ENCODE data around the gene RUSF1.
A peak's percentile ranks its signal among the peaks of the same experiment; 100 is the strongest.
"Not testable (repeated sequence)": the region's sequence is repeated elsewhere in the genome, so short reads cannot be mapped to it uniquely, and the experiment has no call there.

The RUSF1 gene

GRCh38 chr16:31460582-31461002, 47.6 kb downstream of the RUSF1 start:
- DNase-seq: peak; percentile 74
- in situ Hi-C loops (cut with HindIII; ENCODE audit: low pct_ligation_motif_present, low pct_unique_long_range_greater_than_20kb, low sequenced_read_pairs): loop anchor here (10.0 kb wide), 1 partner anchor 64 kb away; the partner anchor contains the start of gene AHSP

GRCh38 chr16:31459687-31460581, 48.3 kb downstream of the RUSF1 start:
- in situ Hi-C loops (cut with HindIII; ENCODE audit: low pct_ligation_motif_present, low pct_unique_long_range_greater_than_20kb, low sequenced_read_pairs): loop anchor here (10.0 kb wide), 1 partner anchor 65 kb away; the partner anchor contains the start of gene AHSP
- peak; percentile 100 for DNase-seq

GRCh38 chr16:31458844-31459686, 49.1 kb downstream of the RUSF1 start, which contains the start of gene ARMC5:
Gene ARMC5 (plus strand): TSS chr16:31459501. CDS start chr16:31459525, 24 bp downstream.
- in situ Hi-C loops (cut with HindIII; ENCODE audit: low pct_ligation_motif_present, low pct_unique_long_range_greater_than_20kb, low sequenced_read_pairs): no loop called here

GRCh38 chr16:31458073-31458843, 49.9 kb downstream of the RUSF1 start:
- DNase-seq: peak; percentile 54
- in situ Hi-C loops (cut with HindIII; ENCODE audit: low pct_ligation_motif_present, low pct_unique_long_range_greater_than_20kb, low sequenced_read_pairs): no loop called here

More at GRCh38 chr16:31458844-31459686, 49.1 kb downstream of the RUSF1 start, which contains the start of gene ARMC5:
- DNase-seq: peak; percentile 99

- no peak for DNase-seq
- in situ Hi-C loops (cut with HindIII; ENCODE audit: low pct_ligation_motif_present, low pct_unique_long_range_greater_than_20kb, low sequenced_read_pairs): no loop called here
Measured at GRCh38 chr16:31456988-31457360, 51.2 kb downstream of the RUSF1 start.

GRCh38 chr16:31455601-31456314, 52.4 kb downstream of the RUSF1 start:
- in situ Hi-C loops (cut with HindIII; ENCODE audit: low pct_ligation_motif_present, low pct_unique_long_range_greater_than_20kb, low sequenced_read_pairs): no loop called here
- peak; percentile 56 for DNase-seq

GRCh38 chr16:31453255-31454204, 54.7 kb downstream of the RUSF1 start:
- DNase-seq: peak; percentile 32

GRCh38 chr16:31452631-31453106, 55.5 kb downstream of the RUSF1 start:
- peak; percentile 87 for DNase-seq
- in situ Hi-C loops (cut with HindIII; ENCODE audit: low pct_ligation_motif_present, low pct_unique_long_range_greater_than_20kb, low sequenced_read_pairs): no loop called here

More at GRCh38 chr16:31453255-31454204, 54.7 kb downstream of the RUSF1 start:
- in situ Hi-C loops (cut with HindIII; ENCODE audit: low pct_ligation_motif_present, low pct_unique_long_range_greater_than_20kb, low sequenced_read_pairs): no loop called here

GRCh38 chr16:31451681-31452351, 56.4 kb downstream of the RUSF1 start:
- peak; percentile 89 for DNase-seq
- in situ Hi-C loops (cut with HindIII; ENCODE audit: low pct_ligation_motif_present, low pct_unique_long_range_greater_than_20kb, low sequenced_read_pairs): no loop called here

GRCh38 chr16:31451201-31451600, 57.0 kb downstream of the RUSF1 start:
- DNase-seq: no peak

GRCh38 chr16:31445931-31446330, 62.3 kb downstream of the RUSF1 start:
- in situ Hi-C loops (cut with HindIII; ENCODE audit: low pct_ligation_motif_present, low pct_unique_long_range_greater_than_20kb, low sequenced_read_pairs): not testable (repeated sequence)

More at GRCh38 chr16:31451201-31451600, 57.0 kb downstream of the RUSF1 start:
- in situ Hi-C loops (cut with HindIII; ENCODE audit: low pct_ligation_motif_present, low pct_unique_long_range_greater_than_20kb, low sequenced_read_pairs): no loop called here

GRCh38 chr16:31441956-31442355, 66.2 kb downstream of the RUSF1 start:
- in situ Hi-C loops (cut with HindIII; ENCODE audit: low pct_ligation_motif_present, low pct_unique_long_range_greater_than_20kb, low sequenced_read_pairs): no loop called here
- DNase-seq: no peak

More at GRCh38 chr16:31445931-31446330, 62.3 kb downstream of the RUSF1 start:
- DNase-seq: not testable (repeated sequence)

- no peak for DNase-seq
- in situ Hi-C loops (cut with HindIII; ENCODE audit: low pct_ligation_motif_present, low pct_unique_long_range_greater_than_20kb, low sequenced_read_pairs): no loop called here
Measured at GRCh38 chr16:31440516-31441184, 67.5 kb downstream of the RUSF1 start.

GRCh38 chr16:31439519-31439918, 68.7 kb downstream of the RUSF1 start:
- in situ Hi-C loops (cut with HindIII; ENCODE audit: low pct_ligation_motif_present, low pct_unique_long_range_greater_than_20kb, low sequenced_read_pairs): no loop called here

More at GRCh38 chr16:31439519-31439918, 68.7 kb downstream of the RUSF1 start:
- DNase-seq: no peak
